Mononuclear cell (primary cell): Measurements from ENCODE around the gene GNG2. TPM values are rescaled to one million over a fixed set of nuclear protein-coding genes. Genes with fewer than 3 reads are reported as not detected.

ENCODE experiments used
- H3K27me3 ChIP-seq: 2 replicates; pipeline ENCODE4 v1.6.0; 2011; ENCODE audit warnings: low read length, control low read depth; ENCODE audit not compliant: insufficient read depth
- H3K4me1 ChIP-seq: 2 replicates; pipeline ENCODE4 v1.5.1; 2011; ENCODE audit warnings: mild to moderate bottlenecking, low read length, control low read depth; ENCODE audit not compliant: insufficient read depth
- H3K4me3 ChIP-seq: 2 replicates; pipeline ENCODE4 v1.5.1; 2011; ENCODE audit warnings: mild to moderate bottlenecking, low read length, moderate library complexity
- H3K9me3 ChIP-seq: 2 replicates; pipeline ENCODE4 v1.5.1; 2011; ENCODE audit warnings: low read depth, mild to moderate bottlenecking, control low read depth, low read length
- total RNA-seq: library from RNA; depleted of rRNA; stranded (reverse); fragments of >200 nt; gene quantifications from one replicate; pipeline ENCODE4 v1.2.3, GENCODE V29; 2012

GNG2 gene
- total RNA-seq, 1 donor, result 180 TPM

DNA sequence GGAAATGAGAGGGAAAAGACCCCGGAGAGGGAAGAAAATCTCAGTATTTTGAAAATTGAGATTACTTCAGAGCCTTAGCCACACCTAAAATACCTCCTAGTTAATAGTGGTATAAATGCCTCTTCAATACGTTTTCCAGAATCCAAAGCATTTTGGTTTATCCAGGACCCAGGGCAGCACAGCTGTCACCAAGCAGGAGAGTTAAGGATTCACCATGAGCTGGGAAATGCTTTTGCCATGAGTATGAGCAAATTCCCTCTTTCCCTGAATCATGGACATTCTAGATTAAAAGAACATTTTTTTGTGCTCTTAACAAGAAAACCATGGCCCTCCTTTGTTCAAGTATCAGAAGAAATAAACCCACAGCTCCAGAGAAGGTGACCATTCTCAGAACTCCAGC, 107.1 kb downstream of the GNG2 start:
- Histone ChIP-seq H3K4me1 (peaks cover 4% of the 10 kb centered on the region), H3K4me3 (no peak overlapping the region), H3K27me3 (no peaks in the 10 kb centered on the region), H3K9me3 (no peaks in the 10 kb centered on the region)

DNA sequence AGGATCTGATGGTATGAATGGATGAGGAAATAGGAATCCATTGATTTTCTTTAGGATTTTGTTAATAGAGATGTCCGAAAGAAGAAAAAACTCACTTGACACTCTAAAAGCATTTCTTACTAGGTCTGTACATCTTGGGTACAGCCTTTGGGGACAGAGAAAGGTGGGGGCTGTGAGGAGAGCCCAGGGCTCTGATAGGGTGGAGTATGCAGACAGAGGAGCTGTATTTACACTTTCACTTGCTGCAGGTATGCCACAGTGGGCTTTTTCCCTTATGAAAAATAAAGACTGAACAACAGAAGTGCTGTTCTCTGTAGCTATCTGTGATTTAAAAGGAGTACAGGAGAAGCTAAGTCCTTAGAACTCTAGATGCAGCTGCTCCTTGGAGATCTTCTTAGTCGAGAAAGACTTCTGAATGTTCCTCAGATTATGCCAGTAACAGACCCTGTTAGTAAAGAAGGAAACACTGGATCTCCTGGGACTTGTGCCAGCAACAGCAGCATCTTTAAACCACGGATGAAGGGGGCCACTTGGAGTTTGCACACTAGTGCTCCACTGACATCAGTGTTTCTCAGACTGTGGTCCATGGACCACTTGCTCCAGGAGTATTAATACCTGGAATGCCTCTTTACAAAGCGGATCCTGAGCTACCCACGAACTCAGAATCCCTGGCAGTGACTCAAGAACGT, 109.6 kb downstream of the GNG2 start:
- no peak overlapping the region for H3K4me3 ChIP-seq
- no peaks in the 10 kb centered on the region for H3K9me3 ChIP-seq
- H3K27me3 ChIP-seq, result no peaks in the 10 kb centered on the region
- H3K4me1 ChIP-seq, result no peaks in the 10 kb centered on the region

DNA sequence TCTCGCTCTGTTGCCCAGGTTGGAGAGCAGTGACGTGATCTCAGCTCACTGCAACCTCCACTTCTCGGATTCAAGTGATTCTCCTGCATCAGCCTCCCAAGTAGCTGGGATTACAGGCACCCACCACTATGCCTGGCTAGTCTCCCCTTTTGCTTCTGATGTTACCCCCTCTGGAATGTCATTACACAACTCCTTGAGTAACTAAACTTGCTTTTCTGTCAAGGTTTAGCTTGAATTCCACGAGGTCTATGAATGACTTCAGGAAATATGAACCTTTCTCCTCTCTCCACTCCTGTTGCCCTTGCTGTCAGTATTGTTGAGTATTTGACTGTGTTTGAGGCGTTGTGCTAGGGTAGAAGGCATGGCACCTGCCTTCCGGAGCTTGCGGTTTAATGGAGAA, 112.2 kb downstream of the GNG2 start:
- Histone ChIP-seq H3K27me3 (no peaks in the 10 kb centered on the region), H3K4me3 (no peak overlapping the region), H3K9me3 (no peaks in the 10 kb centered on the region), H3K4me1 (no peaks in the 10 kb centered on the region)

DNA sequence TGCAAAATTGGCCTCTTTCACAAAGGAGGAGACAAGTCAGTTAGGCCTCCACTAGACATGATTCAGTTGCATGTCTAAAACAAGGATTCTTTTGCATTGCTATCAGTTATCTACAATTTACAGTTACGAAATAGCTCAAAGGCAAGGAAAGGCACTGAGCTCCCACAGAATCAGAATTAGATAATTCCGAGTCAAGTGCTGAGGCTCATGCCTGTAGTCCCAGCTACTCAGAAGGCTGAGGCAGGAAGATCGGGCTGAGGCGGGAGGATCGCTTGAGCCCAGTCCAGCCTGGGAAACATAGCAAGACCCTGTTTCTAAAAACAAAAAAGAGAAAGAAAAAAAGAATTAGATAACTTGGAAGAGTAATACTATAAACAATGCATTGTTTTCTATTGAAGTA, 116.7 kb downstream of the GNG2 start:
- Histone ChIP-seq H3K9me3 (no peaks in the 10 kb centered on the region), H3K4me1 (peaks cover 6% of the 10 kb centered on the region), H3K27me3 (no peaks in the 10 kb centered on the region), H3K4me3 (no peak overlapping the region)

DNA sequence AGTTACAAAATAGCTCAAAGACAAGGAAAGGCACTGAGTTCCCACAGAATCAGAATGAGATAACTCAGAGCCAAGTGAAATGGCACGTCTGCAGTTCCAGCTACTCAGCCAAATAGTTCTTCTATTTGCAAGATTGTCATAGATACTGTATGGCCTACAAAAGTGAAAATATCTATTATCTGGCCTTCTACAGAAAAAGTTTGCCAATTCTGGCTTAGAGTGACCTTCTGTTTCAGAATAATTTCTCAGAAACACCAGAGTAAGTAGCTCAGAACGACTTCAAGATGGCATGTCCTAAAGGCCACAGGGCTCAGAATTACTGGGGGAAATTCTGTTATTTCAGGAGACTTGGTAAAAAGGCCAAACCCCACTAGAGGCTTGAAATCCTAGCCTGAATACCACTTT, 118.3 kb downstream of the GNG2 start:
- Histone ChIP-seq H3K27me3 (no peaks in the 10 kb centered on the region), H3K4me1 (peaks cover 6% of the 10 kb centered on the region), H3K9me3 (no peaks in the 10 kb centered on the region), H3K4me3 (no peak overlapping the region)

DNA sequence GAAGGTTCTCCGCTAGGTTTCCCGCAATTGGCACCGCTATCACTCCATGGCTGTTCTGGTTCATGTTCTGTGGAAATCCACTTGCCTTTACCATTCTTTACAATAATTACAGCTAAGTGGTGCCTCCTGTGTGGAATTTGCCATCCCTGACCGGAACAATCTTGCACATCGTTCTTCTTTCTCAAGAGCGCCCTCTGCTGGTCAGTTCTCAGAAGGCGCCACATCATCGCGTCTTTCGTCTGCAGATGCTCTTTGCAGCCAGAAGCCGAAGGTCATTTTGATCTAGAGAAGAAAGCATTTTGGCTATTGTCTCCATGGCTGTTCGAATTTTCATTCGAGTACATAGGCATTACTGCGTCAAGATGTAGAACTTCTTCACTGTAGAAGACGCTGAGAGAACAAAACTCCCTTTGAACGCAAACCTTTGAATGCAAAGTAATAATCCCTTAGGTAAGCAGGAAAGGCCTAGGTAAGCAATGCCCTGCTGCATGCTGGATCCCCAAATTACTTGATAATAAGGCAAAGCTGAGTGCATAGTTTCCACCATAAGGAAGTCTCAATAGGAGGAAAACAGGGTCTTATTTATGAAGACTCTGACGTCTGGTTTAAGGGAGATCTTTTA, 118.8 kb downstream of the GNG2 start:
- peaks cover 6% of the 10 kb centered on the region for H3K4me1 ChIP-seq

DNA sequence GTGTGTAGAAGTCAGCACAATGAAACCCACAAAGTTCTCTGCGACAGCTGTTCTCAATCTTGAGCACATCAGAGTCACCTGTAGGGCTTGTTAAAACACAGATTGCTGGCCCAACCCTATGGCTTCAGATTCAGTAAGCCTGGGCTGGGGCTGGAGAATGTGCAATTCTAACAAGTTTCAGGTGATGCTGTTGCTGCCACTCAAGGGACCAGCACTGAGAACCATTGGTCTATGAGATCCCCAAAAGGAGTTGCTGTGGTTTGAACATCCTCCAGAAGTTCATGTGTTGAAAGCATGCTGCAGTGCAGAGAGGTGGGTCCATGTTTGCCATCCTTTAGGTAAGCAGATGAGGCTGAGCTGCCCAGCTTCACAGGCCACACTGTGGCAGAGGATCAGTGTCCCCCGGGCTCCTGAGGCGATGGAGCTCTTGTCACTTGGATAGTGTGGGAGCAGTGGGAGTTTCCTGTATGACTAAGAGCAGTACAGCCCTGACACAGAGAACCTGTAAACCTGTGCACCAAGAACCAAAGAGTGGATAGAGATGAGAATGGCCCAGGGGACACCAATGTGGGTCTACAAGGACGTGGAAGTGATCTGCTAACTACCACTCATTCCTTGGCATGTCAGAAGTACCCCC, 120.9 kb downstream of the GNG2 start:
- Histone ChIP-seq H3K27me3 (no peaks in the 10 kb centered on the region), H3K4me3 (no peak overlapping the region), H3K4me1 (peaks cover 6% of the 10 kb centered on the region), H3K9me3 (no peaks in the 10 kb centered on the region)

More for the DNA sequence above, 118.8 kb downstream of the GNG2 start:
- H3K27me3 ChIP-seq, result no peaks in the 10 kb centered on the region
- no peaks in the 10 kb centered on the region for H3K9me3 ChIP-seq
- no peak overlapping the region for H3K4me3 ChIP-seq

DNA sequence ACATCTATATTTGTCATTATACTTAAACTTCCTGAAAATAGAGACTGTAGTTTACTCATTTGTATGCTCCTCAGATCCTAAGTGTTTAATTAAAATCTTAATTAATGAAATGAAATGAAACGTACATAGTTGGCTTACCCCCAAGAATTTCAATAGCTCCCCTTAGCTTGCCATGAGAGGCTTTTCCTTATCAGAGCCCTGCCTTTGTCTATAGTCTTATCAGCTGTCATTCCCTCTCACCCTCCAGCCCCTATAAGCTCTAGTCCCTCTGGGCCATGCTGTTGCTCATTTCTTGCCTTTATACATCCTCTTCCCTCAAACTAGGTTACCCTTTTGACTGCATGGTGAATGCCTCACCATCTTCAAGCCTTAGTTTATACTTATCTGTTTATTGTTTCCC, 127.8 kb downstream of the GNG2 start:
- Histone ChIP-seq H3K9me3 (no peaks in the 10 kb centered on the region), H3K27me3 (no peaks in the 10 kb centered on the region), H3K4me3 (no peak overlapping the region), H3K4me1 (peaks cover 13% of the 10 kb centered on the region)

DNA sequence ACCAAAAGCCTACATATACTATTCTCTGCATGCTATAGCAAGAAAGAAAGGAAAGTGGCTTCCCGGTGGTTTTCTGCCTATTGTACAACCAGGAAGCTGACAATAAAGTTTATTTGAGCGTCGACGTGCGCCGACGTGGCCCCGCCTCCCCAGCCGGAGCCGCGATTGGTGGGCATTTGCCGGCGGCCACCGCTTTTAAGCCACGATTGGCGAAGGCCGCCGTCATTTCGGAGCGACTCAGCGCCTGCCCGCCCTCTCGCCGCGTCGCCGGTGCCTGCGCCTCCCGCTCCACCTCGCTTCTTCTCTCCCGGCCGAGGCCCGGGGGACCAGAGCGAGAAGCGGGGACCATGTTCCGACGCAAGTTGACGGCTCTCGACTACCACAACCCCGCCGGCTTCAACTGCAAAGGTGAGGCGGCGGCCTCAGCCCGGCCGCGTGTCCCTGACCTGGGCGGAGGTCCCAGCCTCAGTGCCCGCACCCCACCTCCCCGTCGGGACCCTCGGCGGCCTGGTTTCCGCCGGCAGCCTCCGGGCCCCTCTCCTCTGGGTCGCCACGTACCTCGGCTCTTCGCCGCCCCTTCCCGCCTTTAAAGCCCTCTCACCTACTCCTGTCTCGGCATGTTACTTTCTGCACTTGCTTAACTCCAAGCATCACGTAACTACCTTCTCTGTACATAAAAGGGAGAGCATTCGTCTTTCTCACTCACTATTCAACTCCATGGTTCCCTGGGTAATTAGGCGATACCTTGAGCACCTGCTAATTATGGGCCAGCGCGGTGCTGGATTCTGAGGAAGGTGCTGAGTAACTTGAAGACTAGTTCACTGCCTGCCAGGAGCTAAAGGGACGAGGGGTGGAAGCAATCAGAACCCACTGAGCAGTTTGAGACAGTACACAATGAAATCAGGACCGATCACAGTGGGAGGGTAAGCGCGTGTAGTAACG, 129.2 kb downstream of the GNG2 start, which contains the start of gene RTRAF:
TSS of gene RTRAF (plus strand) at position 254 of the 942 bp plus-strand sequence. CDS start at position 348, 94 bp downstream.
- Histone ChIP-seq H3K27me3 (no peaks in the 10 kb centered on the region), H3K9me3 (no peaks in the 10 kb centered on the region), H3K4me3 (peak within 1 kb of the TSS; percentile 90), H3K4me1 (peaks cover 13% of the 10 kb centered on the region)

DNA sequence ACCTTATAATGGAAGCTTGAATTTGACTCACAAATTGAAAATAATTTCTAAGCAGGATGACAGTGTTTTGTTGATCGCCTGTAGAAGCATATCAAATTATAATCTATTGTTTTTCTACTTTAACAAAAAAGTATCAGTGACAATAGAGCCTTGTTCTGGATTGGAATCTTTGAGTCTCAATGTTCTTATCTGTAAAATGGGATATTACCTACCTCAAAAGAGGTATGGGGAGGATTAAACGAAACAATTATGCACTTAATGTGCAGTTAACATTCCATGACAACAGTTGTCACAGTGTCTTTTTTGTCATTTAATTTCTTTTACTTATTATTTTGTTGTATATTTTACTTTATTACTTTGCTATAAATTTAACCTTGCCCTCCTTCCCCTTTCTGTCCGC, 130.1 kb downstream of the GNG2 start:
- Histone ChIP-seq H3K9me3 (no peaks in the 10 kb centered on the region), H3K4me3 (peak overlapping the region; percentile 90), H3K27me3 (no peaks in the 10 kb centered on the region), H3K4me1 (peaks cover 13% of the 10 kb centered on the region)

DNA sequence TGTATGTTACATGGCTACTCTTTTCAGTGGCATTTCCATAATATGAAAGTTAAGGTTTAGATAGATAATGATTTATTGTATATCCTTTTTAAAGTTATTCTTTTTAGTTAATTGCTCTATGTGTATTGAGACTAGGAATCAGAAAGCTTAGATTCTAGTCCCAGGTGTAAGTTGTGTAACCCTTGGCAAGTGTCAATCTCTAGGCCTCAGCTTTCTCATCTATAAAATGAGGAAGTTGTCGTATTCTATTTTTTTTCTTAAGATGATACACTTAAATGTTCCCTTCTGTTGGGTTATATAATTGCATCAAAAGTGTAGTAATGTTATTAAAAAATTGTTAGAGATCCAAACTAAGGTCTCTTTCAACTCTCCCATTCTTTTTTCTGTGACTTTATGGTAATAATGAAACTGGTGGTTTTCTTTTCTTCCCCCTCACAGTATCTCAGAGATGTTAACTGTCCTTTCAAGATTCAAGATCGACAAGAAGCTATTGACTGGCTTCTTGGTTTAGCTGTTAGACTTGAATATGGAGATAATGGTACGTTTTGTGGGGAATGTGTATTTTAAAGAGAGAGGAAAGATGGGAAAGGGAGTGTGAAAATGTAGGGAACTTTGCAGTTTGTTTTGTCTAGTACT, 133.0 kb downstream of the GNG2 start:
- Histone ChIP-seq H3K4me3 (no peak overlapping the region), H3K27me3 (no peaks in the 10 kb centered on the region), H3K4me1 (peaks cover 13% of the 10 kb centered on the region), H3K9me3 (no peaks in the 10 kb centered on the region)

DNA sequence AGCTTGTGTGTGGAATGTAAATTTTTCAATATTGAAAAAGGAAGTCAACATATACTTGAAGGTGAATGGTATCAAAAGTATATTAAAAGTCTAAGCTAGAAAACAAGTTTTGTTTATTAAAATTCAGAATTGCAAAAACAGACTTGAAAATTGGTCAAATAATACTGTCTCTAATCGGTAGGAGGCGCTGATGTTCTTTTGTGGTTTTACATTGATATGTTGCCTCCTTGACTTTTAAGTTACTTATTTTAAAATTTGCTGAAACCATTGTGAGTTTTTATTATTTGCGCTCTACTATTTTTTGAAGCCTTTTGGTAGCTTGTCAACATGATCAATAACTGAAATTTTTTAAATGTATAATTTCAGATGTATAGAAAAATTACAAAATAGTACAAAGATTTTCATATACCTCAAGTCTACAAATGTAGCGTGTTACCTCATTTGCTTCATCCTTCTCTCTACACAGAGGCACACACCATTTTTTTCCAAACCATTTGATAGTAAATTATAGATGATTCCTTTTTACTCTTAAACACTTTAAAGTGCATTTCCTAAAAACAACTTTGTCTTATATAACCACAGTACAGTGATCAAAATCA, 135.8 kb downstream of the GNG2 start:
- Histone ChIP-seq H3K27me3 (no peaks in the 10 kb centered on the region), H3K4me1 (no peaks in the 10 kb centered on the region), H3K4me3 (no peak overlapping the region), H3K9me3 (no peaks in the 10 kb centered on the region)

DNA sequence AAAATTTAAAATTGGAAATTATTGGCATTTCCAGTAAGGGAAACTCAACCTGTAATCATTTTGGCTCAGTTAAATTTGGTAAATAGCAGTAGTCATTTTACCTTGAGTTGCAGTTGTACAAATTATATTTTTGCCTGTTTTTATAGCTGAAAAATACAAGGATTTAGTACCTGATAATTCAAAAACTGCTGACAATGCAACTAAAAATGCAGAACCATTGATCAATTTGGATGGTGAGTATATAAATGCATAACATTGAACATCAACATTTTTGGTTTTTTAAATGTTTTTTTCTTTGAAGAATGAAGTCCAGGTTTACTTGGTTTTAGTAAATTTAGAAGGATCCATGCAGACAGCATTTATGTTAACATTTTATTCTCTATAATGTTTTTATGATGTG, 137.9 kb downstream of the GNG2 start:
- Histone ChIP-seq H3K4me1 (no peaks in the 10 kb centered on the region), H3K9me3 (no peaks in the 10 kb centered on the region), H3K4me3 (no peak overlapping the region), H3K27me3 (no peaks in the 10 kb centered on the region)

DNA sequence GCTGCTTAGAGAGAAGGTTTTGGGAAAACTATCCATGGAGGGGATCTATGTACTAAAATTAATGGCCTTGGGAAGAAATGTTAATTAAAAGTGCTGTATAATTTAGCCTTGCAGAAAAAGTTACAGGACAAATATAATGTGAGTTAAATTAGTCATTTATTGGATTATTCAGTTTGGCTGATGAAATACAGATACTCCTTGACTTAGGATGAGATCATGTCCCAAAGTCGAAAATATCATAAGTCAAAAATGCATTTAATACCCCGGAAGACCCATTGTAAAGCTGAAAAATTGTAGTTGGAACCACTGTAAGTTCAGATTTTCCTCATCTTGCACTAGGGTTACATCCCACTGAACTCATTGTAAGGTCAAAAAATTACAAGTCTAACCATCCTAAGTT, 138.7 kb downstream of the GNG2 start:
- H3K4me3 ChIP-seq, result no peak overlapping the region
- H3K4me1 ChIP-seq, result no peaks in the 10 kb centered on the region
- no peaks in the 10 kb centered on the region for H3K27me3 ChIP-seq
- no peaks in the 10 kb centered on the region for H3K9me3 ChIP-seq
